GM19468 (cell line): ENCODE data around the gene GLCE.

Source experiments
- ATAC-seq: cut with Tn5 transposase; IDR thresholded peaks from one replicate; pipeline ENCODE4 v1.9.1; 2021; ENCODE audit warnings: mild to moderate bottlenecking, moderate library complexity, moderate number of reproducible peaks; ENCODE audit not compliant: unreplicated experiment; ENCODE audit errors: extremely low read depth

Gene GLCE

GRCh38 chr15:69194025-69194827, 33.8 kb downstream of the GLCE start:
- no peak for ATAC-seq

- ATAC-seq = no peak
Observed at GRCh38 chr15:69194854-69195253, 34.4 kb downstream of the GLCE start.

- no peak for ATAC-seq
Observed at GRCh38 chr15:69200832-69201745, 40.7 kb downstream of the GLCE start.

- ATAC-seq = no peak
Observed at GRCh38 chr15:69206079-69206478, 45.6 kb downstream of the GLCE start.

GRCh38 chr15:69209661-69210060, 49.2 kb downstream of the GLCE start:
- ATAC-seq = no peak

- ATAC-seq = no peak
Observed at GRCh38 chr15:69210574-69210973, 50.1 kb downstream of the GLCE start.

- ATAC-seq = no peak
Observed at GRCh38 chr15:69213786-69214185, 53.4 kb downstream of the GLCE start.

- ATAC-seq = no peak
Observed at GRCh38 chr15:69215314-69216035, 55.0 kb downstream of the GLCE start.

GRCh38 chr15:69217381-69217780, 56.9 kb downstream of the GLCE start:
- ATAC-seq = no peak

GRCh38 chr15:69219690-69220089, 59.3 kb downstream of the GLCE start:
- ATAC-seq = no peak

GRCh38 chr15:69222002-69222474, 61.6 kb downstream of the GLCE start:
- ATAC-seq = no peak

GRCh38 chr15:69223083-69223813, 62.8 kb downstream of the GLCE start:
- ATAC-seq = no peak

- no peak for ATAC-seq
Observed at GRCh38 chr15:69224383-69224782, 63.9 kb downstream of the GLCE start.

GRCh38 chr15:69225355-69226022, 65.1 kb downstream of the GLCE start:
- no peak for ATAC-seq

GRCh38 chr15:69226023-69226355, 65.6 kb downstream of the GLCE start:
- ATAC-seq = no peak

- no peak for ATAC-seq
Observed at GRCh38 chr15:69232144-69232543, 71.7 kb downstream of the GLCE start.

GRCh38 chr15:69232765-69233164, 72.3 kb downstream of the GLCE start:
- no peak for ATAC-seq

GRCh38 chr15:69234676-69235075, 74.2 kb downstream of the GLCE start:
- ATAC-seq = no peak

GRCh38 chr15:69236505-69236904, 76.1 kb downstream of the GLCE start:
- no peak for ATAC-seq
